ENCODE measurements around the gene EPHB4. TPM values are rescaled to one million over a fixed set of nuclear protein-coding genes. Genes with fewer than 3 reads are reported as not detected.

Gene EPHB4
- total and polyA plus RNA-seq, 2 experiments from 2014 or later: 23.3 to 164 TPM

DNA sequence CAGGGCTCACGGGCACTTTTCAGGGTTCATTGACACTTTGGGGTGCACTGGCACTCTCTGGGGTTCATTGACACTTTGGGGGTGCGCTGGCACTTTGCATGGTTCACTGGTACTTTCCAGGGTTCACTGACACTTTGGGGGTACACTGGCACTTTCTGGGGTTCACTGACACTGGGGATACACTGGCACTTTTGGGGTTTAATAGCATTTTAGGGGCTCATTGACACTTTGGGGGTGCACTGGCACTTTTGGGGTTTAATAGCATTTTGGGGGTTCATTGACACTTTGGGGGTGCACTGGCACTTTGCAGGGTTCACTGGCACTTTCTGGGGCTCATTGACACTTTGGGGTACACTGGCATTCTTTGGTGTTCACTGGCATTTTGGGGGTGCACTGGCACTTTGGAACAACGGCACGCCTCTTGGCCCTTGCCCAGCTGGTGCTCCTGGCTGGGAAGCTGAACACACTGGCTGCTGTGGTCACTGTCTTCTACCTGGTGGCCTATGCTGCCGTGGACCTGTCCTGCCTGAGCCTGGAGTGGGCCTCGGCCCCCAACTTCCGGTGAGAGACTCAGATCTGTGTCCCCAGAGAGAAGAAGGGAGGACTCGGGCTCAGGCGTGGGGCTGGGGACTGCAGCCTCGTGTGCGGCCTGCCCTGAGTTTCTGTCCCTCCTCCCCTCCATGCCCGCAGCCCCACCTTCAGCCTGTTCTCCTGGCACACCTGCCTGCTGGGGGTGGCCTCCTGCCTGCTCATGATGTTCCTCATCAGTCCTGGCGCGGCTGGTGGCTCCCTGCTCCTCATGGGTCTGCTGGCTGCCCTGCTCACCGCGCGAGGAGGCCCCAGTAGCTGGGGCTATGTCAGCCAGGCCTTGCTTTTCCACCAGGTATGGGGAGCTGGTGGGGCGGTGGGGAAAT lies 33.6 kb upstream of the EPHB4 start (continued):
- no peak for TF ChIP-seq POLR2AphosphoS5 (IDR thresholded peaks at IDR 0.05; ENCODE audit: low read depth)
- TF ChIP-seq, protein P1, sequence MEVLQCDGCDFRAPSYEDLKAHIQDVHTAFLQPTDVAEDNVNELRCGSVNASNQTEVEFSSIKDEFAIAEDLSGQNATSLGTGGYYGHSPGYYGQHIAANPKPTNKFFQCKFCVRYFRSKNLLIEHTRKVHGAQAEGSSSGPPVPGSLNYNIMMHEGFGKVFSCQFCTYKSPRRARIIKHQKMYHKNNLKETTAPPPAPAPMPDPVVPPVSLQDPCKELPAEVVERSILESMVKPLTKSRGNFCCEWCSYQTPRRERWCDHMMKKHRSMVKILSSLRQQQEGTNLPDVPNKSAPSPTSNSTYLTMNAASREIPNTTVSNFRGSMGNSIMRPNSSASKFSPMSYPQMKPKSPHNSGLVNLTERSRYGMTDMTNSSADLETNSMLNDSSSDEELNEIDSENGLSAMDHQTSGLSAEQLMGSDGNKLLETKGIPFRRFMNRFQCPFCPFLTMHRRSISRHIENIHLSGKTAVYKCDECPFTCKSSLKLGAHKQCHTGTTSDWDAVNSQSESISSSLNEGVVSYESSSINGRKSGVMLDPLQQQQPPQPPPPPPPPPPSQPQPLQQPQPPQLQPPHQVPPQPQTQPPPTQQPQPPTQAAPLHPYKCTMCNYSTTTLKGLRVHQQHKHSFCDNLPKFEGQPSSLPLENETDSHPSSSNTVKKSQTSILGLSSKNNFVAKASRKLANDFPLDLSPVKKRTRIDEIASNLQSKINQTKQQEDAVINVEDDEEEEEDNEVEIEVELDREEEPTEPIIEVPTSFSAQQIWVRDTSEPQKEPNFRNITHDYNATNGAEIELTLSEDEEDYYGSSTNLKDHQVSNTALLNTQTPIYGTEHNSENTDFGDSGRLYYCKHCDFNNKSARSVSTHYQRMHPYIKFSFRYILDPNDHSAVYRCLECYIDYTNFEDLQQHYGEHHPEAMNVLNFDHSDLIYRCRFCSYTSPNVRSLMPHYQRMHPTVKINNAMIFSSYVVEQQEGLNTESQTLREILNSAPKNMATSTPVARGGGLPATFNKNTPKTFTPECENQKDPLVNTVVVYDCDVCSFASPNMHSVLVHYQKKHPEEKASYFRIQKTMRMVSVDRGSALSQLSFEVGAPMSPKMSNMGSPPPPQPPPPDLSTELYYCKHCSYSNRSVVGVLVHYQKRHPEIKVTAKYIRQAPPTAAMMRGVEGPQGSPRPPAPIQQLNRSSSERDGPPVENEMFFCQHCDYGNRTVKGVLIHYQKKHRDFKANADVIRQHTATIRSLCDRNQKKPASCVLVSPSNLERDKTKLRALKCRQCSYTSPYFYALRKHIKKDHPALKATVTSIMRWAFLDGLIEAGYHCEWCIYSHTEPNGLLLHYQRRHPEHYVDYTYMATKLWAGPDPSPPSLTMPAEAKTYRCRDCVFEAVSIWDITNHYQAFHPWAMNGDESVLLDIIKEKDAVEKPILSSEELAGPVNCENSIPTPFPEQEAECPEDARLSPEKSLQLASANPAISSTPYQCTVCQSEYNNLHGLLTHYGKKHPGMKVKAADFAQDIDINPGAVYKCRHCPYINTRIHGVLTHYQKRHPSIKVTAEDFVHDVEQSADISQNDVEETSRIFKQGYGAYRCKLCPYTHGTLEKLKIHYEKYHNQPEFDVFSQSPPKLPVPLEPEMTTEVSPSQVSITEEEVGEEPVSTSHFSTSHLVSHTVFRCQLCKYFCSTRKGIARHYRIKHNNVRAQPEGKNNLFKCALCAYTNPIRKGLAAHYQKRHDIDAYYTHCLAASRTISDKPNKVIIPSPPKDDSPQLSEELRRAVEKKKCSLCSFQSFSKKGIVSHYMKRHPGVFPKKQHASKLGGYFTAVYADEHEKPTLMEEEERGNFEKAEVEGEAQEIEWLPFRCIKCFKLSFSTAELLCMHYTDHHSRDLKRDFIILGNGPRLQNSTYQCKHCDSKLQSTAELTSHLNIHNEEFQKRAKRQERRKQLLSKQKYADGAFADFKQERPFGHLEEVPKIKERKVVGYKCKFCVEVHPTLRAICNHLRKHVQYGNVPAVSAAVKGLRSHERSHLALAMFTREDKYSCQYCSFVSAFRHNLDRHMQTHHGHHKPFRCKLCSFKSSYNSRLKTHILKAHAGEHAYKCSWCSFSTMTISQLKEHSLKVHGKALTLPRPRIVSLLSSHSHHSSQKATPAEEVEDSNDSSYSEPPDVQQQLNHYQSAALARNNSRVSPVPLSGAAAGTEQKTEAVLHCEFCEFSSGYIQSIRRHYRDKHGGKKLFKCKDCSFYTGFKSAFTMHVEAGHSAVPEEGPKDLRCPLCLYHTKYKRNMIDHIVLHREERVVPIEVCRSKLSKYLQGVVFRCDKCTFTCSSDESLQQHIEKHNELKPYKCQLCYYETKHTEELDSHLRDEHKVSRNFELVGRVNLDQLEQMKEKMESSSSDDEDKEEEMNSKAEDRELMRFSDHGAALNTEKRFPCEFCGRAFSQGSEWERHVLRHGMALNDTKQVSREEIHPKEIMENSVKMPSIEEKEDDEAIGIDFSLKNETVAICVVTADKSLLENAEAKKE (CRISPR knock-in tag; IDR thresholded peaks at IDR 0.05): no peak
- no peak for TF ChIP-seq EZH2 (IDR thresholded peaks at IDR 0.05; ENCODE audit: low read depth, unreplicated experiment)
- TF ChIP-seq JUNB (IDR thresholded peaks at IDR 0.05; ENCODE audit: unreplicated experiment): no peak
- TF ChIP-seq, protein P2, sequence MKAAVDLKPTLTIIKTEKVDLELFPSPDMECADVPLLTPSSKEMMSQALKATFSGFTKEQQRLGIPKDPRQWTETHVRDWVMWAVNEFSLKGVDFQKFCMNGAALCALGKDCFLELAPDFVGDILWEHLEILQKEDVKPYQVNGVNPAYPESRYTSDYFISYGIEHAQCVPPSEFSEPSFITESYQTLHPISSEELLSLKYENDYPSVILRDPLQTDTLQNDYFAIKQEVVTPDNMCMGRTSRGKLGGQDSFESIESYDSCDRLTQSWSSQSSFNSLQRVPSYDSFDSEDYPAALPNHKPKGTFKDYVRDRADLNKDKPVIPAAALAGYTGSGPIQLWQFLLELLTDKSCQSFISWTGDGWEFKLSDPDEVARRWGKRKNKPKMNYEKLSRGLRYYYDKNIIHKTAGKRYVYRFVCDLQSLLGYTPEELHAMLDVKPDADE (IDR thresholded peaks at IDR 0.05): no peak
- no peak for TF ChIP-seq ZNF331 (CRISPR knock-in tag; IDR thresholded peaks at IDR 0.05; ENCODE audit: low read depth)

DNA sequence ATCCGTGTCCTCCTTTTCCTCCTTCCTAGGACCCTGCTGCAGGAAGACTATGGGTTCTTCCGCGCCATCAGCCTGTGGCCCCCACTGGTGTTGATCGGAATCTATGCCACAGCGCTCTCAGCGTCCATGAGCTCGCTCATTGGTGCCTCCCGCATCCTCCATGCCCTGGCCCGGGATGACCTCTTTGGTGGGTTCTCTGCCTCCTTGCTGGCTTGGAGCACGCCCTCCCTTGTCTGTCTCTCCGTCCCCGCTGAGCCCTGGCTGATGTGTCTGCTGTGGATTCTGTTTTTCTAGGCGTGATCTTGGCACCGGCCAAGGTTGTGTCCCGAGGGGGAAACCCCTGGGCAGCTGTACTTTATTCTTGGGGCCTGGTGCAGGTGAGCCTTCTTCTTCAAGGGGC lies 32.5 kb upstream of the EPHB4 start:
- Mint-ChIP-seq H3K36me3 (ENCODE audit: low read depth) (peaks cover 50% of the 10 kb centered on the region), H3K27ac (no peak overlapping the region), H3K4me3 (no peak overlapping the region)
- TF ChIP-seq POLR2AphosphoS5 (IDR thresholded peaks at IDR 0.05; ENCODE audit: low read depth) (no peak), JUNB (IDR thresholded peaks at IDR 0.05; ENCODE audit: unreplicated experiment) (no peak), ZNF114 (CRISPR knock-in tag; IDR thresholded peaks at IDR 0.05) (no peak), NANOG (IDR thresholded peaks at IDR 0.05; ENCODE audit: borderline replicate concordance) (no peak), EZH2phosphoT487 (IDR thresholded peaks at IDR 0.05; ENCODE audit: unreplicated experiment) (no peak)
- TF ChIP-seq, protein P2 (IDR thresholded peaks at IDR 0.05): no peak
- TF ChIP-seq, protein P3, sequence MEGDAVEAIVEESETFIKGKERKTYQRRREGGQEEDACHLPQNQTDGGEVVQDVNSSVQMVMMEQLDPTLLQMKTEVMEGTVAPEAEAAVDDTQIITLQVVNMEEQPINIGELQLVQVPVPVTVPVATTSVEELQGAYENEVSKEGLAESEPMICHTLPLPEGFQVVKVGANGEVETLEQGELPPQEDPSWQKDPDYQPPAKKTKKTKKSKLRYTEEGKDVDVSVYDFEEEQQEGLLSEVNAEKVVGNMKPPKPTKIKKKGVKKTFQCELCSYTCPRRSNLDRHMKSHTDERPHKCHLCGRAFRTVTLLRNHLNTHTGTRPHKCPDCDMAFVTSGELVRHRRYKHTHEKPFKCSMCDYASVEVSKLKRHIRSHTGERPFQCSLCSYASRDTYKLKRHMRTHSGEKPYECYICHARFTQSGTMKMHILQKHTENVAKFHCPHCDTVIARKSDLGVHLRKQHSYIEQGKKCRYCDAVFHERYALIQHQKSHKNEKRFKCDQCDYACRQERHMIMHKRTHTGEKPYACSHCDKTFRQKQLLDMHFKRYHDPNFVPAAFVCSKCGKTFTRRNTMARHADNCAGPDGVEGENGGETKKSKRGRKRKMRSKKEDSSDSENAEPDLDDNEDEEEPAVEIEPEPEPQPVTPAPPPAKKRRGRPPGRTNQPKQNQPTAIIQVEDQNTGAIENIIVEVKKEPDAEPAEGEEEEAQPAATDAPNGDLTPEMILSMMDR (conservative IDR thresholded peaks at IDR 0.05; ENCODE audit: low read depth in 2 of 2): no peak

More for the DNA sequence above, 32.5 kb upstream of the EPHB4 start:
- Histone ChIP-seq H4K20me1 (replicated peaks; ENCODE audit: insufficient read depth) (0 out of 2 replicates have a peak, but pooled peaks cover 3% of the 10 kb centered on the region), H2AFZ (no peak overlapping the region), H3F3A (replicated peaks; ENCODE audit: low read depth) (no peaks in the 10 kb centered on the region), H3K27ac (ENCODE audit: low read depth) (no peak overlapping the region), H3K79me2 (replicated peaks; ENCODE audit: insufficient read depth) (peaks cover 21% of the 10 kb centered on the region), H3K27me3 (ENCODE audit: insufficient read depth) (no peaks in the 10 kb centered on the region), H3K4me3 (no peak overlapping the region), H3K36me3 (ENCODE audit: insufficient read depth) (peaks cover 4% of the 10 kb centered on the region), H3K9me2 (ENCODE audit: insufficient read depth) (no peaks in the 10 kb centered on the region), H3K4me1 (ENCODE audit: insufficient read depth) (no peaks in the 10 kb centered on the region), H3K4me2 (no peak overlapping the region)
- no peak for ATAC-seq
- DNase-seq (ENCODE audit: low spot score): no peak
- H3K9me3 Mint-ChIP-seq: no peaks in the 10 kb centered on the region
- H3K4me1 Mint-ChIP-seq: peaks cover 5% of the 10 kb centered on the region; the same call in 2 of the 3 replicates
- H3K27me3 Mint-ChIP-seq (ENCODE audit: insufficient read depth, low read depth, poor library complexity): peaks cover 8% of the 10 kb centered on the region

Measured in GM23338 (cell line).